Dedifferentiated amniotic fluid mesenchymal stem cell (primary cell): ENCODE results near the gene A4GALT.
"Not testable (repeated sequence)": the region's sequence is repeated elsewhere in the genome, so short reads cannot be mapped to it uniquely, and the experiment has no call there.

ENCODE experiments used
- DNase-seq: peaks from one replicate; pipeline ENCODE4 v3.0.0-alpha.2; 2016; ENCODE audit errors: extremely low spot score

The A4GALT gene

DNA sequence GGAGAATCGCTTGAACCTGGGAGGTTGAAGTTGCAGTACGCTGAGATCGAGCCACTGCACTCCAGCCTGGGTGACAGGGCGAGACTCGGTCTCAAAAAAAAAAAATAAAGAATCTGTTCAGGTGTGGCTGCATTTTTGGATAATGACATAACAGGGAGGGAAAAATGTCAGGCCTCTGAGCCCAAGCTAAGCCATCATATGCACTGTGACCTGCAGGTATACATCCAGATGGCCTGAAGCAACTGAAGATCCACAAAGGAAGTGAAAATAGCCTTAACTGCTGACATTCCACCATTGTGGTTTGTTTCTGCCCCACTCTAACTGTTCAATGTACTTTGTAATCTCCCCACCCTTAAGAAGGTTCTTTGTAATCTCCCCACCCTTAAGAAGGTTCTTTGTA, 19.6 kb upstream of the A4GALT start:
- not testable (repeated sequence) for DNase-seq

DNA sequence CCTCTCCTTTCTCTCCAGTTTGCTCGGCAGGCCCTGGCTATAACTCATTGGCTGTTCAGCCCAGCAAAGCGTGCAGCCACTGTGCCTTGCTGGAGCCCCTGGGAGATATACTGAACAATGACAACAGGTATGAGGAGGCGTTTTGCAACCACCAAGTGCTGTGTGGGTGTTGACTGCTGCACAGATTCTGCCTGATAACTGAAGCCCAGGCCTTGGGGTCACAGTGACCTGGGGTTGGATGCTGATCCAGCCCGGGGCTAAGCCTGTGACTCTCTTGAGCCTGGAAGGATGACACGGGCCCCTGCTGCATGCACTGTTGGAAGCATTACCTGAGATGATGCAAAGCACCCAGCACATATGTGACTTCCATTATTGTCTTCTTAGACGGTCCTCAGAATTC, 13.7 kb upstream of the A4GALT start:
- DNase-seq: no peak

DNA sequence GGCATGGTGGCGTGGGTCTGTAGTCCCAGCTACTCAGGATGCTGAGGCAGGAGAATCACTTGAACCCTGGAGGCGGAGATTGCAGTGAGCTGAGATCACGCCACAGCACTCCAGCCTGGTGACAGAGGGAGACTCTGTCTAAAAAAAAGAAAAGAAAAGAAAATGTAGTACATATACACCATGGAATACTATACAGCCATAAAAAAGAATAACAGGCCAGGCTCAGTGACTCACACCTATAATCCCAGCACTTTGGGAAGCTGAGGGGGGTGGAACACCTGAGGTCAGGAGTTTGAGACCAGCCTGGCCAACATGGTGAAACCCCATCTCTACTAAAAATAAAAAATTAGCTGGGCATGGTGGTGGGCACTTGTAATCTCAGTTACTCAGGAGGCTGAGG, 12.7 kb upstream of the A4GALT start:
- DNase-seq: not testable (repeated sequence)

GRCh38 chr22:42732081-42732480, 11.4 kb upstream of the A4GALT start:
- DNase-seq: no peak

DNA sequence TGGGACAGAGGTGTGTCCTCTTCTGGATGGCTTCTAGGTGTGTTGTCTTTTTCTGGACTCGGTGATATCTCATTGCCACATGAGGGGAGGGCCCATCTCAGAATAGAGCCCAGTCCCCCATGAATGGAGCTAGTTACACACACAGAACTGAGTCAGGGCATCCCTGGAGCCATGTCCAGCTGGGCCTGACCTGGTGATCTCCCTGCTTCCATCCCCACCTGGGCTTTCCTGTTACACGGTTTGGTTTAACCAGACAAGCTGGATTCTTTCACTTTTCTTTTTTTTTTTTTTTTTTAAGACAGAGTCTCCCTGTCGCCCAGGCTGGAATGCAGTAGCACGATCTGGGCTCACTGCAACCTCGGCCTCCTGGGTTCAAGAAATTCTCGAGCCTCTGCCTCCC, 6.1 kb upstream of the A4GALT start:
- DNase-seq: no peak

- no peak for DNase-seq
These were observed 5.1 kb upstream of the A4GALT start for GRCh38 chr22:42725606-42726355.

DNA sequence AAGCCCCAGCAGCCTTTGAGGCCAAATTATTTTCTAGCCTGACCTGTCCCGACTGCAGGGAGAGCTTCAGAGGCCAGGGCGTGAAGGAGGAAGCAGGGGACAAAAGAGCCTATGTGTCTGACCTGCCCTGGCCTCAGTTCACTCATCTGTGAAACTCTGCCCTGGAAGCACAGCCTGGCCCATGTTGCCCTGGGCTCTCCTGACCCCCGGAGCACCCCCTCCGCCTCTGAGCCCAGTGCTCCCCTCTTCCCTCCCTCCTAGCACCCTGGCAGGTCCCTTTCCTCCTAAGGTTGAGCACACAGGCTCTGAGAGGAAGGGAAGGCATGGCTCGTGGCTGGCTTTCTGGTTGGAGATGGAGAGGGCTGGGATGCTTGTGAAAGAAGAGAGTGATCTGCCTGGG, 3.4 kb upstream of the A4GALT start:
- no peak for DNase-seq

DNA sequence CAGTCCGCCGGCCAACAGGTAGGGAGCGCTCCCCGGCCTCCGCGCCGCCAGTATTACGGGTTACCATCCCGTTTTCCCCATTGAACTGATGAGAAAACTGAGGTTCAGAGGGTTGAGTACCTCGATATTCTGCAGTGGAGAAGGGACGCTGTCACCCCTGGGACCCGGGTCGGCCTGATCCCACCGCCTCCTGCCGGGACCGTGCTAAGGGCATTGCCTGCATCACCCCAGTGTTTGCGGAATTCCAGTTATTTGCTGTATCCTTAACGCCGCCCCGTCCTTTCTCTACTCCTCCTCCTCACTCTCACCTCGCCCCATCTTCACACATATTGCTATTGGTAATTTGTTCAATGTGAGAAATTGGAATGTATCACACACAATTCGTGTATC, 370 bp upstream of the A4GALT start:
- no peak for DNase-seq

DNA sequence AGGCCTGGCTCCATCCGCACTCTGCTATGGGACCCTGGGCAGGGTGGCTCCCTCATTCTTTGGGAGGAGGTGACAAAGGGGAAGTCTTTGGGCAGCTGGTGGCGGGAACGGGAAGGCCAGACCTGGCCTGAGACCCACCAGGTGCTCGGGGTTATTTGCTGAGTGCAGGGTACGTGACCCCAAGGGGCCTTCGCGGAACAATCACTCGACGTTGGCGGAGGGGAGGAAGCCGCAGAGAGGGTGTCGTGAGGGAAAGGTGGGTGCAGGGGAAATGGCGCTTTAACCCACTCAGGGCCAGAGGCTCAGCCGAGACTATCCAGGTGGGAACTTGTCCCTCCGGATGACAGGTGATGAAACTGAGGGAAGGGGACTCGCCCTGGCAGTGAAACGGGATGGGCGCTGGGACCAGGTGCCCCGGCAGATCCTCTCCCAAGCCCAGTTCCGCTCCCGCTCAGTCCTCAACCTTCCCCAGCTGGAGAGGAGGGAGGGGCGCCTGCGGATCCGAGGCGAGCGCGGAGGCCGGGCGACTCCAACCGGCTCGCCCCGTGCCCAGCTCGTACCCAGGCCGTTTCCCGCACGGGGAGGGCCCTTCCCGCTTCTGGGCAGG, 911 bp downstream of the A4GALT start:
- DNase-seq: no peak

GRCh38 chr22:42719133-42719532, 1.5 kb downstream of the A4GALT start:
- no peak for DNase-seq

DNA sequence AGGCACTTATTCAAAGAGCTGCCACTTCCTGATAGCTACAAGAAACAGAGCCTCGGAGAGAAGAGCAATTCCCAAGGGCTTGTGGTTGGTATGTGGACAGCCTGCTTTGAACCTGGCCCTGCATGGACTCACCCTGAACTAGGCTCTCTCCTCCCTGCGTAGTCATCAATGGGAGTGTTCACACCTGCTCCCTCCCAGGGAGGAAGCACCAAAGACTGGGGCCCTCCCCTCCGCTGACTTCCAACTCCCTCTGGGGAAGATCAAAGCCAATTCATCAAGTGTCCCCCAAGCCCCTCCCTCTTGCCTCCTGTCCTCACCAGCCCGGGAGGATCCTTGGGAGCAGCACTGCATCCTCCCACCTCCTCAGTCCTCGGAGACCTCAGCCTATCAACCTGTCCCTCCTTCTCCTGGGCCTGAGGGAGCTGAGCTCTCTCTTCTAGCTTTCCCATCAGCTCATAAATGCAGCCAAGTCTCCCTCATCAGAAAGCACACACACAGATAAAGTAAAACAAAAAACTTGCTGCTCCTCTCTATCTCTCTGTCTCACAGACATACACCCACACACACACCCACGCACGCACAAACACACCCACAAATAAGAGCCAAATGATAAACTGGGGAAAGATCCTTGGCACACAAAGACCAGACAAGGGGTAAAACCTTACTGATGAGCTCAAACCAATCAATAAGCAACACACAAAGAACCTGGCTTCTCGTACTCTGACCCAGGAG, 3.3 kb downstream of the A4GALT start:
- DNase-seq: no peak

GRCh38 chr22:42716649-42717127, 4.0 kb downstream of the A4GALT start:
- no peak for DNase-seq

DNA sequence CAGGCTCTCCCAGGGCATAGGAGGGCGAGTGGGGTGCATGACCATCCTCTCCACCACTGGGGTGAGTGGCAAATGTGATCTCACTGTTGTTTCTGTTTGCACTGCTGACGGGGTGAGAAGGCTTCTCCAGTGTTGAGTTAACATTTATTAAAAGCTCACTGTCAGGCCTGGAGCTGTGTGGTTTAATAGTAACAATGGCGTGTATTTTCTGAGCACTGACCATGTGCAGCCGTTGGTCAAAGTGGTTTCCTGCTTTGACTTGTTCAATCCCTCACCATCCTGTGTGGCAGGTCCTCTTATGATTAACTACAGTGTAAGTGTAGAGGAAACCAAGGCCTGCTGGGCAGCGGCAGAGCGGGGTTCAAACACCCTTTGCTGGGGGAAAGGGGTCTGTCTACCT, 4.4 kb downstream of the A4GALT start:
- DNase-seq: no peak

DNA sequence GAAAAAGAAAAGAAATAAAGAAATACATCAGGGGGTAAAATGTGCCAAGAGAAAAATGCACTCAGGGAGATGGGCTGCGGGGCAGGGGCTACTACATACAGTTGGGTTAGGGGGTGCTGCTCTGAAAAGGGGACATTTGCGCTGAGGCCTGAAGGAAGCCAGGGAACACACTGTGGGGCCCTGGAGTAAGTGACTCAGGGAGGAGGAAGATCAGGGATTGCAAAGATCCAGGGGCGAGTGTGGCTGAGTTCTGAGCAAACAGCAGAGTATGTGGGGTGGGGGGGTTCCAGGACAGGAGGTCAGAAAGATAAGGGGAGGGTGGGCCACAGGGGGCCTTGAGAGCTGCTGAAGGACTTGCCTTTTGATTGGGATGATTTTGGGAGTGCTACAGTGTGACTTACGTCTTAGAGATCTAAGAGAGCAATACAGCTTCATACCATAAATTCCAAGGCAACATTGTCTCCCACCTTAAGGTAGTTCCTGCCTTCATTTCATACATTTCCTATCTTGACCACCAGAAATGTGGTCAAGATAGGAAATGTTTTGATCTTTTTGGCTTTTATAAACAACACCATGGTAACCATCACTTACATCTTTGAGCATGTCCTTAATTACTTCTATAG, 5.8 kb downstream of the A4GALT start:
- no peak for DNase-seq

GRCh38 chr22:42714308-42714707, 6.4 kb downstream of the A4GALT start:
- DNase-seq: no peak

GRCh38 chr22:42711895-42712837, 8.5 kb downstream of the A4GALT start:
- no peak for DNase-seq

GRCh38 chr22:42711281-42711731, 9.4 kb downstream of the A4GALT start:
- DNase-seq: no peak

DNA sequence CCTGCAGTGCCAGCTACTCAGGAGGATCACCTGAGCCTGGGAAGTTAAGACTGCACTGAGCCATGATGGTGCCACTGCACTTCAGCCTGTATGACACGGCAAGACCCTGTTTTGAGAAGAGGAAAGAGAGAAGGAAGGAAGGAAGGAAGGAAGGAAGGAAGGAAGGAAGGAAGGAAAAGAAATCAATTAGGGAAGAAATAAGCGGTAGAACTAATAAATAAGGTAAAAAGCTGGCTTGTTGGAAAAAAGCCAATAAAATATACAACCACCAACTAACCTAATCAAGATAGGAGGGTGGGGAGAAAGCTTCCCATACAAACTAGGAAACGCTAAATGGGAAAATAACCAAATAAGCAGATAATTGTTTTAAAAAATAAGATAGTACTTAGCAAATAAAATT, 12.3 kb downstream of the A4GALT start:
- DNase-seq: no peak

GRCh38 chr22:42707496-42707895, 13.2 kb downstream of the A4GALT start:
- no peak for DNase-seq

GRCh38 chr22:42704896-42705295, 15.8 kb downstream of the A4GALT start:
- DNase-seq: no peak

GRCh38 chr22:42702675-42703074, 18.0 kb downstream of the A4GALT start:
- DNase-seq: no peak
